WTC11 (cell line): ENCODE data around the gene SMYD1. TPM values are rescaled to one million over a fixed set of nuclear protein-coding genes. Genes with fewer than 3 reads are reported as not detected.

Source experiments
- ATAC-seq: fragments of 200-7000 bp; cut with Tn5 transposase; 2 replicates; pipeline ENCODE4 v1.10.0; 2021; ENCODE audit warnings: mild to moderate bottlenecking, moderate library complexity
- CTCF ChIA-PET: fragments of 300-600 bp; sonication (Branson Sonifier 250); formaldehyde crosslinking; loops from one replicate; lab custom pipeline; 2021; ENCODE audit warnings: antibody characterized with exemption; lab: Charles Lee
- POLR2A ChIA-PET: fragments of 350-600 bp; sonication (Branson Sonifier 250); formaldehyde crosslinking; loops from one replicate; lab custom pipeline; 2021; ENCODE audit warnings: antibody characterized with exemption; lab: Charles Lee
- DNase-seq: peaks from one replicate; pipeline ENCODE4 v3.0.0; 2021; ENCODE audit warnings: low spot score
- H3K27ac Mint-ChIP-seq: 2 replicates; pipeline ENCODE4 v1.8.0; 2021; ENCODE audit warnings: mixed read lengths
- H3K27me3 Mint-ChIP-seq: 2 replicates; pipeline ENCODE4 v1.8.0; 2021; ENCODE audit warnings: low read depth, mild to moderate bottlenecking, moderate library complexity, mixed read lengths
- H3K36me3 Mint-ChIP-seq: 2 replicates; pipeline ENCODE4 v1.8.0; 2021; ENCODE audit warnings: mixed read lengths
- H3K4me1 Mint-ChIP-seq: 2 replicates; pipeline ENCODE4 v1.8.0; 2022; ENCODE audit warnings: mixed read lengths
- H3K4me3 Mint-ChIP-seq: 2 replicates; pipeline ENCODE4 v1.8.0; 2021; ENCODE audit warnings: mild to moderate bottlenecking, moderate library complexity, mixed read lengths
- H3K9me3 Mint-ChIP-seq: 2 replicates; pipeline ENCODE4 v1.8.0; 2021; ENCODE audit warnings: mixed read lengths
- ATF1 ChIP-seq: sonication (generic); formaldehyde crosslinking; IDR thresholded peaks from 2 replicates; pipeline ENCODE4 v1.8.1; 2023; ENCODE audit warnings: mild to moderate bottlenecking, moderate library complexity, missing genetic modification reagents
- CREB1 ChIP-seq: sonication (generic); formaldehyde crosslinking; IDR thresholded peaks from 2 replicates; pipeline ENCODE4 v1.8.0; 2023; ENCODE audit warnings: mild to moderate bottlenecking, missing genetic modification reagents
- E2F1 ChIP-seq: sonication (generic); formaldehyde crosslinking; IDR thresholded peaks from 2 replicates; pipeline ENCODE4 v1.8.0; 2022; ENCODE audit warnings: mild to moderate bottlenecking, missing genetic modification reagents
- E2F4 ChIP-seq: sonication (generic); formaldehyde crosslinking; IDR thresholded peaks from 2 replicates; pipeline ENCODE4 v1.8.1; 2022; ENCODE audit warnings: low read depth, mild to moderate bottlenecking, moderate library complexity, missing genetic modification reagents, borderline replicate concordance
- ERG ChIP-seq: fragments of 250-450 bp; sonication (Bioruptor Pico); IDR thresholded peaks from 2 replicates; pipeline ENCODE4 v1.8.0; 2021; ENCODE audit warnings: mild to moderate bottlenecking
- ETV6 ChIP-seq: sonication (generic); formaldehyde crosslinking; IDR thresholded peaks from 2 replicates; pipeline ENCODE4 v1.8.1; 2022; ENCODE audit warnings: mild to moderate bottlenecking, missing genetic modification reagents
- FOXJ3 ChIP-seq: sonication (generic); formaldehyde crosslinking; IDR thresholded peaks from 2 replicates; pipeline ENCODE4 v1.9.0; 2021; ENCODE audit warnings: missing genetic modification reagents, mild to moderate bottlenecking, borderline replicate concordance
- GTF2I ChIP-seq: fragments of 250-450 bp; sonication (Bioruptor Pico); conservative IDR thresholded peaks from 2 replicates; pipeline ENCODE4 v1.4.0; 2021; ENCODE audit warnings: mild to moderate bottlenecking
- JUN ChIP-seq: sonication (generic); formaldehyde crosslinking; IDR thresholded peaks from 2 replicates; pipeline ENCODE4 v1.8.0; 2023; ENCODE audit warnings: mild to moderate bottlenecking, missing genetic modification reagents
- MAX ChIP-seq: sonication (generic); formaldehyde crosslinking; IDR thresholded peaks from 2 replicates; pipeline ENCODE4 v1.8.0; 2022; ENCODE audit warnings: mild to moderate bottlenecking, missing genetic modification reagents
- MXD4 ChIP-seq: fragments of 250-450 bp; sonication (Bioruptor Pico); IDR thresholded peaks from 2 replicates; pipeline ENCODE4 v1.8.0; 2021; ENCODE audit warnings: mild to moderate bottlenecking, moderate library complexity, borderline replicate concordance
- MYBL2 ChIP-seq: sonication (generic); formaldehyde crosslinking; IDR thresholded peaks from 2 replicates; pipeline ENCODE4 v1.8.1; 2023; ENCODE audit warnings: mild to moderate bottlenecking, moderate library complexity, missing genetic modification reagents
- NR3C1 ChIP-seq: sonication (generic); formaldehyde crosslinking; conservative IDR thresholded peaks from 2 replicates; pipeline ENCODE4 v1.8.1; 2023; ENCODE audit warnings: low read depth, mild to moderate bottlenecking, missing genetic modification reagents
- PRDM15 ChIP-seq: sonication (generic); formaldehyde crosslinking; IDR thresholded peaks from 2 replicates; pipeline ENCODE4 v1.8.0; 2022; ENCODE audit warnings: missing genetic modification reagents
- RELA ChIP-seq: sonication (generic); formaldehyde crosslinking; IDR thresholded peaks from 2 replicates; pipeline ENCODE4 v1.8.1; 2022; ENCODE audit warnings: missing genetic modification reagents, mild to moderate bottlenecking, borderline replicate concordance
- STAT6 ChIP-seq: sonication (generic); formaldehyde crosslinking; conservative IDR thresholded peaks from 2 replicates; pipeline ENCODE4 v1.8.1; 2023; ENCODE audit warnings: mild to moderate bottlenecking, low read depth, missing genetic modification reagents, moderate library complexity
- TCF7 ChIP-seq: sonication (generic); formaldehyde crosslinking; IDR thresholded peaks from 2 replicates; pipeline ENCODE4 v1.8.0; 2022; ENCODE audit warnings: mild to moderate bottlenecking, low read depth, missing genetic modification reagents, moderate library complexity
- ZBTB21 ChIP-seq: sonication (generic); formaldehyde crosslinking; IDR thresholded peaks from 2 replicates; pipeline ENCODE4 v1.8.1; 2023; ENCODE audit warnings: mild to moderate bottlenecking, missing genetic modification reagents, borderline replicate concordance
- ZBTB43 ChIP-seq: sonication (generic); formaldehyde crosslinking; IDR thresholded peaks from 2 replicates; pipeline ENCODE4 v1.8.1; 2023; ENCODE audit warnings: mild to moderate bottlenecking, missing genetic modification reagents
- ZNF219 ChIP-seq: sonication (generic); formaldehyde crosslinking; IDR thresholded peaks from 2 replicates; pipeline ENCODE4 v1.8.0; 2023; ENCODE audit warnings: missing genetic modification reagents, mild to moderate bottlenecking, borderline replicate concordance
- total RNA-seq: library from RNA; stranded (reverse); gene quantifications from 3 replicates; pipeline ENCODE4 v1.2.3, GENCODE V29; 2021

SMYD1 gene
- total RNA-seq, 1 experiment from 2014 or later: not detected

- ATAC-seq: no peak
- H3K27ac Mint-ChIP-seq: no peak overlapping the region
These were observed 29.6 kb downstream of the SMYD1 start for GRCh38 chr2:88097192-88097591.

GRCh38 chr2:88097891-88098557 lies 30.4 kb downstream of the SMYD1 start:
- Mint-ChIP-seq H3K36me3 (no peaks in the 10 kb centered on the region), H3K27ac (no peak overlapping the region), H3K27me3 (no peaks in the 10 kb centered on the region; the same call in 1 of the 2 replicates), H3K4me1 (peaks cover 36% of the 10 kb centered on the region), H3K9me3 (no peaks in the 10 kb centered on the region), H3K4me3 (no peak overlapping the region)
- ATAC-seq (no peak), DNase-seq (no peak)
- no peak for TF ChIP-seq JUN (CRISPR knock-in tag)
- no peak for TF ChIP-seq PRDM15 (CRISPR knock-in tag)
- TF ChIP-seq MYBL2 (CRISPR knock-in tag): no peak
- TF ChIP-seq FOXJ3: no peak
- no peak for TF ChIP-seq ATF1 (CRISPR knock-in tag)
- no peak for TF ChIP-seq ZBTB21
- no peak for TF ChIP-seq E2F4 (CRISPR knock-in tag)
- TF ChIP-seq GTF2I (CRISPR knock-in tag): no peak
- TF ChIP-seq RELA: no peak
- TF ChIP-seq MXD4: no peak
- CTCF ChIA-PET: interaction anchor here (1.5 kb wide), 1 partner anchor 37 kb away, joined by 4 read pairs; no protein-coding TSS in a partner anchor
- POLR2A ChIA-PET: no interaction called here

More at GRCh38 chr2:88097192-88097591, 29.6 kb downstream of the SMYD1 start:
- TF ChIP-seq TCF7 (CRISPR knock-in tag) (no peak), MAX (no peak)
- TF ChIP-seq, all 79 proteins: peak for 0
- CTCF ChIA-PET: interaction anchor here (2.5 kb wide), 1 partner anchor 37 kb away, joined by 11 read pairs; no protein-coding TSS in a partner anchor
- H3K36me3 Mint-ChIP-seq: no peaks in the 10 kb centered on the region
- no peak for DNase-seq
- no peaks in the 10 kb centered on the region for H3K27me3 Mint-ChIP-seq
- no peaks in the 10 kb centered on the region for H3K9me3 Mint-ChIP-seq
- POLR2A ChIA-PET: interaction anchor here (0.6 kb wide), 1 partner anchor 55 kb away, joined by 5 read pairs; no protein-coding TSS in a partner anchor
- H3K4me3 Mint-ChIP-seq: no peak overlapping the region
- H3K4me1 Mint-ChIP-seq: peaks cover 29% of the 10 kb centered on the region

- ChIA-PET POLR2A (no interaction called here), CTCF (interaction anchor here (1.5 kb wide), 1 partner anchor 38 kb away, joined by 4 read pairs; no protein-coding TSS in a partner anchor)
- DNase-seq (no peak), ATAC-seq (no peak)
- no peaks in the 10 kb centered on the region; the same call in 1 of the 2 replicates for H3K27me3 Mint-ChIP-seq
- no peaks in the 10 kb centered on the region for H3K36me3 Mint-ChIP-seq
- H3K4me1 Mint-ChIP-seq: peaks cover 36% of the 10 kb centered on the region
- no peak overlapping the region for H3K4me3 Mint-ChIP-seq
- H3K9me3 Mint-ChIP-seq: no peaks in the 10 kb centered on the region
- H3K27ac Mint-ChIP-seq: no peak overlapping the region
- TF ChIP-seq NR3C1 (CRISPR knock-in tag) (no peak), ZNF219 (CRISPR knock-in tag) (no peak), E2F1 (CRISPR knock-in tag) (no peak), STAT6 (CRISPR knock-in tag) (no peak), ERG (no peak), ETV6 (CRISPR knock-in tag) (no peak), ZBTB43 (no peak), JUN (CRISPR knock-in tag) (no peak), CREB1 (CRISPR knock-in tag) (no peak)
These were observed 30.9 kb downstream of the SMYD1 start for GRCh38 chr2:88098558-88098900.
